B cell (primary cell): ENCODE measurements around the gene BEND7. TPM values are rescaled to one million over a fixed set of nuclear protein-coding genes. Genes with fewer than 3 reads are reported as not detected.

ENCODE experiments used
- ATAC-seq: fragments of 200-7000 bp; cut with Tn5 transposase; one replicate; pipeline ENCODE4 v1.10.0; 2021; ENCODE audit warnings: low read depth, mild to moderate bottlenecking, moderate number of reproducible peaks, moderate library complexity
- CTCF ChIA-PET: fragments of 350-600 bp; sonication (Branson Sonifier 250); formaldehyde crosslinking; loops from one replicate; lab custom pipeline; 2021; ENCODE audit warnings: antibody characterized with exemption, inconsistent platforms; lab: Charles Lee
- POLR2A ChIA-PET: fragments of 350-600 bp; sonication (Branson Sonifier 250); formaldehyde crosslinking; loops from one replicate; lab custom pipeline; 2021; ENCODE audit warnings: antibody characterized with exemption; lab: Charles Lee
- DNase-seq: peaks from one replicate; pipeline ENCODE4 v3.0.0; 2013
- H2AFZ ChIP-seq: 2 replicates; pipeline ENCODE4 v1.6.1; 2012; ENCODE audit warnings: mild to moderate bottlenecking, low read depth, low read length; ENCODE audit not compliant: insufficient read depth, poor library complexity, severe bottlenecking
- H3K27ac ChIP-seq, 2 donors: 1 replicate in 1 of 2; 2 replicates in 1 of 2; pipeline ENCODE4 v1.5.1; 2012 to 2013; ENCODE audit warnings: low read length in 2 of 2, mild to moderate bottlenecking in 2 of 2, moderate library complexity in 1 of 2
- H3K27me3 ChIP-seq, 4 experiments: fragments of 200-600 bp in 1 of 4; sonication (generic) in 1 of 4; replicated peaks in 1 of 4; 1 replicate in 2 of 4; 2 replicates in 2 of 4; pipeline versions ENCODE4 v1.6.1 to v1.7.0; 2013 to 2016; ENCODE audit warnings: low read length in 3 of 4, mild to moderate bottlenecking in 2 of 4, mixed read lengths in 1 of 4, moderate library complexity in 1 of 4; ENCODE audit not compliant: insufficient read depth in 4 of 4, control insufficient read depth in 3 of 4; ENCODE audit errors: control extremely low read depth in 1 of 4
- H3K36me3 ChIP-seq, 2 experiments: replicated peaks in 1 of 2; 1 replicate in 1 of 2; 2 replicates in 1 of 2; pipeline versions ENCODE4 v1.6.1 to v1.7.1; 2013; ENCODE audit warnings: low read length in 1 of 2; ENCODE audit not compliant: insufficient read depth in 2 of 2, control insufficient read depth in 1 of 2; ENCODE audit errors: control extremely low read depth in 1 of 2, extremely low read depth in 1 of 2
- H3K4me1 ChIP-seq, 2 donors: fragments of 200-600 bp in 1 of 2; sonication (generic) in 1 of 2; 1 replicate in 1 of 2; 2 replicates in 1 of 2; pipeline versions ENCODE4 v1.5.1 to v1.6.1; 2013 to 2017; ENCODE audit warnings: low read length in 2 of 2; ENCODE audit not compliant: control insufficient read depth in 2 of 2, insufficient read depth in 2 of 2
- H3K4me2 ChIP-seq: replicated peaks from 2 replicates; pipeline ENCODE3; 2012; ENCODE audit warnings: mild to moderate bottlenecking, low read depth, low read length; ENCODE audit not compliant: poor library complexity, severe bottlenecking
- H3K4me3 ChIP-seq, 5 experiments: fragments of 200-600 bp in 1 of 5; sonication (generic) in 1 of 5; 1 replicate in 3 of 5; 2 replicates in 2 of 5; pipeline versions ENCODE4 v1.5.1 to v1.7.0; 2011 to 2016; ENCODE audit warnings: low read length in 4 of 5, mild to moderate bottlenecking in 4 of 5, low read depth in 2 of 5, control low read depth in 1 of 5, moderate library complexity in 1 of 5; ENCODE audit not compliant: insufficient read depth in 1 of 5; ENCODE audit errors: control extremely low read depth in 1 of 5, extremely low read depth in 1 of 5
- H3K79me2 ChIP-seq: fragments of 200-600 bp; sonication (generic); one replicate; pipeline ENCODE4 v1.6.0; 2016; ENCODE audit warnings: low read length; ENCODE audit not compliant: control insufficient read depth, insufficient read depth
- H3K9ac ChIP-seq: fragments of 200-600 bp; sonication (generic); 2 replicates; pipeline ENCODE4 v1.6.1; 2017; ENCODE audit warnings: mild to moderate bottlenecking, low read length, moderate library complexity
- H3K9me3 ChIP-seq, 3 donors: one replicate each; pipeline versions ENCODE4 v1.6.1 to v1.7.1; 2013; ENCODE audit warnings: low read length in 2 of 3; ENCODE audit not compliant: control insufficient read depth in 2 of 3, insufficient read depth in 1 of 3; ENCODE audit errors: control extremely low read depth in 1 of 3
- H4K20me1 ChIP-seq: 2 replicates; pipeline ENCODE4 v1.6.0; 2012; ENCODE audit warnings: mild to moderate bottlenecking, low read length; ENCODE audit not compliant: insufficient read depth, control insufficient read depth, poor library complexity, severe bottlenecking
- H3K27ac Mint-ChIP-seq: one replicate; pipeline ENCODE4 v1.8.0; 2021; ENCODE audit warnings: mixed read lengths
- H3K27me3 Mint-ChIP-seq: one replicate; pipeline ENCODE4 v1.8.0; 2021; ENCODE audit warnings: mixed read lengths
- H3K4me1 Mint-ChIP-seq: one replicate; pipeline ENCODE4 v1.8.0; 2021; ENCODE audit warnings: mixed read lengths
- H3K4me3 Mint-ChIP-seq: one replicate; pipeline ENCODE4 v1.8.0; 2021; ENCODE audit warnings: mixed read lengths
- H3K9me3 Mint-ChIP-seq: one replicate; pipeline ENCODE4 v1.8.0; 2022; ENCODE audit warnings: mixed read lengths; ENCODE audit not compliant: insufficient read depth
- EZH2 ChIP-seq: IDR thresholded peaks from 2 replicates; pipeline ENCODE4 v1.6.1; 2012; ENCODE audit warnings: borderline replicate concordance, low read depth, mild to moderate bottlenecking, moderate library complexity, low read length; ENCODE audit not compliant: insufficient read depth, poor library complexity, severe bottlenecking
- WGBS: methylation state at CpG from one replicate; pipeline ENCODE4 v1.1.5; 2013; ENCODE audit warnings: missing lambda C conversion rate; ENCODE audit not compliant: insufficient coverage; 5-methylcytosine and 5-hydroxymethylcytosine counted together
- intact Hi-C: fragments of 100-400 bp; cut with micrococcal nuclease; formaldehyde crosslinking; loops from one replicate; pipeline ENCODE4 v1.10.0; 2022
- polyA minus RNA-seq: library from RNA; depleted of rRNA, polyadenylated mRNA; stranded (reverse); fragments of >200 nt; gene quantifications from 2 replicates; pipeline ENCODE4 v1.2.3, GENCODE V29; 2012
- polyA plus RNA-seq: library from polyadenylated mRNA; depleted of rRNA; stranded (reverse); fragments of >200 nt; gene quantifications from 2 replicates; pipeline ENCODE4 v1.2.3, GENCODE V29; 2012
- total RNA-seq, 2 donors: library from RNA; stranded (reverse); fragments of 120-200 nt in 1 of 2; gene quantifications; 1 replicate in 1 of 2; 2 replicates in 1 of 2; pipeline versions ENCODE4 v1.2.3 to v1.2.4, GENCODE V29; 2013 to 2022
- TF ChIP-seq, protein P1 (sequence below): fragments of 200-600 bp; IDR thresholded peaks from one replicate; pipeline ENCODE4 v1.8.0; 2022; ENCODE audit warnings: antibody characterized with exemption, mild to moderate bottlenecking

The BEND7 gene, protein sequence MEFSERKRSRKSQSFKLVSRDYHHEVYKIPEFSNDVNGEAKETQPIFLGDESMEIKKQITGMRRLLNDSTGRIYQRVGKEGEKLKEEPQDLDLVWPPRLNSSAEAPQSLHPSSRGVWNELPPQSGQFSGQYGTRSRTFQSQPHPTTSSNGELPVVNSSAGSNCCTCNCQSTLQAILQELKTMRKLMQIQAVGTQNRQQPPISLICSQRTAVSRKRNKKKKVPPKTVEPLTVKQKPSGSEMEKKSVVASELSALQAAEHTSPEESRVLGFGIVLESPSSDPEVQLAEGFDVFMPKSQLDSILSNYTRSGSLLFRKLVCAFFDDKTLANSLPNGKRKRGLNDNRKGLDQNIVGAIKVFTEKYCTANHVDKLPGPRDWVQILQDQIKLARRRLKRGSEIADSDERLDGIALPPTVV
- total RNA-seq (0.41 TPM in 1 of 2 replicates, not detected in the other), polyA plus RNA-seq (0.09 and 0.10 TPM in 2 replicates), polyA minus RNA-seq (0.14 TPM in 1 of 2 replicates, not detected in the other)
- 0.28 TPM for total RNA-seq (2013)

DNA sequence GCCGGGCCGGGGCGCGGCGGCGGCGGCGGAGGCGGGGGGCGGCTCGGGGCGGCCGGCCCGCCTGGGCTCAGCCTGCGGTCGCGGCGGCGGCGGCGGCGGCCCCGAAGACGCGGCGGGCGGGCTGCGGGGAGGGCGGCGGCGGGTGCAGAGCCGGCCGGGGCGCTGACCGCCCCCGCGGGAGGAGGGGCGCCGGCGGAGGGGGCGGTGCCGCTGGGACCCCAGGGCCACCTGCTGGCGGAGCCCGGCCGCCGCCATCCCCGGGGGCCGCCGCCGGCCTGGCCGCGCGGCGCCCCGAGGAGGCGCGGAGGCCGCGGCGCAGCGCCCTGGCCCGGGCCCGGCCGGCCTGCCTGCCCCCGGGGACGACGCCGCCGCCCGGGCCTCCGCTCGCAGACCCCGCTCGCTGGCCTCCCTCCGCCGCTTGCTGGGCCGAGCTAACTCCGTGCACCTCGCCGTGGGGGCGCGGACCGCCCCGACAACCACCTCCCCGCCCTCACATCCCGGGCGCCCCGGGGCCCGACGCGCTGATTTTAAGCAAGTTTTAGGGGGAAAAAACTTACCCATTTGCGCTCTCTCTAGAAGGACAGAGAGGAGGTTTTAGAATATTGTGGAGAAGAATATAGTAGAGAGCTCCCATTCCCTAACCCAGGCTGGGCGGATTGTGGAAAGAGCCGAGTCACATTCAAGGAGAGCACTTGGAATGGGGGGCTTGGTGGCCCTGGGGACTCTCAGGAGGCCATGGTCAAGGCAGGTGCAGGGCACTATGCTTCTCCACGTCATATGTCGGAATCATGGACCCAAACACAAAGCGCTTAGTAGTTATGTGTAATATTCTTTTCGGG is at the start of gene BEND7:
Gene BEND7 (minus strand): TSS at position 140 of the 839 bp plus-strand sequence. CDS start 481 bp downstream, outside the sequence.
- Mint-ChIP-seq H3K9me3 (no peaks in the 10 kb centered on the region), H3K4me3 (peak within 1 kb of the TSS; percentile 81), H3K27me3 (peaks cover 63% of the 10 kb centered on the region), H3K27ac (no peak within 1 kb of the TSS), H3K4me1 (peaks cover 12% of the 10 kb centered on the region)
- Histone ChIP-seq H3K36me3 (no peaks in the 10 kb centered on the region), H3K9me3 (peaks cover 0 to 8% (median 0%) of the 10 kb centered on the region in 3 donors), H3K4me1 (peaks cover 11 to 13% of the 10 kb centered on the region in 2 donors), H3K4me3 (peak within 1 kb of the TSS in 3 of 5 experiments; percentile 21 to 55 (median 31)), H2AFZ (peak within 1 kb of the TSS; percentile 54), H3K27me3 (peaks cover 2 to 46% (median 40%) of the 10 kb centered on the region in 4 experiments), H3K79me2 (no peaks in the 10 kb centered on the region), H3K9ac (peak within 1 kb of the TSS; percentile 57), H4K20me1 (no peaks in the 10 kb centered on the region), H3K4me2 (peak within 1 kb of the TSS; percentile 79), H3K27ac (no peak within 1 kb of the TSS)
- ChIA-PET POLR2A (no interaction called here), CTCF (no interaction called here)
- peak; percentile 73 for ATAC-seq
- DNase-seq, result peak; percentile 39
- TF ChIP-seq, protein P1, sequence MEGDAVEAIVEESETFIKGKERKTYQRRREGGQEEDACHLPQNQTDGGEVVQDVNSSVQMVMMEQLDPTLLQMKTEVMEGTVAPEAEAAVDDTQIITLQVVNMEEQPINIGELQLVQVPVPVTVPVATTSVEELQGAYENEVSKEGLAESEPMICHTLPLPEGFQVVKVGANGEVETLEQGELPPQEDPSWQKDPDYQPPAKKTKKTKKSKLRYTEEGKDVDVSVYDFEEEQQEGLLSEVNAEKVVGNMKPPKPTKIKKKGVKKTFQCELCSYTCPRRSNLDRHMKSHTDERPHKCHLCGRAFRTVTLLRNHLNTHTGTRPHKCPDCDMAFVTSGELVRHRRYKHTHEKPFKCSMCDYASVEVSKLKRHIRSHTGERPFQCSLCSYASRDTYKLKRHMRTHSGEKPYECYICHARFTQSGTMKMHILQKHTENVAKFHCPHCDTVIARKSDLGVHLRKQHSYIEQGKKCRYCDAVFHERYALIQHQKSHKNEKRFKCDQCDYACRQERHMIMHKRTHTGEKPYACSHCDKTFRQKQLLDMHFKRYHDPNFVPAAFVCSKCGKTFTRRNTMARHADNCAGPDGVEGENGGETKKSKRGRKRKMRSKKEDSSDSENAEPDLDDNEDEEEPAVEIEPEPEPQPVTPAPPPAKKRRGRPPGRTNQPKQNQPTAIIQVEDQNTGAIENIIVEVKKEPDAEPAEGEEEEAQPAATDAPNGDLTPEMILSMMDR, result no peak
- peak; percentile 77 for TF ChIP-seq EZH2
- 2% methylated on average over 79 of the region's 98 CpGs for WGBS
- intact Hi-C loops, result no loop called here
